Measurements from ENCODE around the gene RET. TPM values are rescaled to one million over a fixed set of nuclear protein-coding genes. Genes with fewer than 3 reads are reported as not detected.

RET gene
- total and polyA plus RNA-seq, 2 of the 13 experiments (the other 11 are each of a cell fraction or from before 2014, with no cell fraction given): 0.02 TPM; not detected in 1

DNA sequence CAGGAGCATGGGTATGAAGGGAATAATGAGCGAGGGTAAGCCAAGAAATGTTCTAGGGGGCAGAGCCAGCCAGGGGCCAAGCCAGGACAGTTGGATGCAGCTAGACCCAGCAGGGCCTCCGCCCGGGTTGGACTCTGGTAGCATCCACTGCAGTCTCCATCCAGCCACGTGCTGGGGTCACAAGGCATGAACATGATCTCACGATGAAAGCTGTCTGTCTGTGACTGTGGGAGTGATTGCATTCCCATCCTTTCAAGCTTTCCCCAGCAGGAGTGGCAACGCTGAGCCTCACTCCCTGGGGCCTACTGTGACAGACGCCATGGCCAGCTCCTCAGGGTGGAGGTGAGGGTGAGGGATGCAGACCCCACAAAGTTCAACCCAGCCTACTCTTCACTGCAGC, 47.8 kb upstream of the RET start:
- FAIRE-seq (no peak), DNase-seq (ENCODE audit: low spot score) (no peak), ATAC-seq (no peak)
- intact Hi-C loops (cut with micrococcal nuclease; ENCODE audit: unreplicated experiment) (no loop called here), in situ Hi-C loops (cut with HindIII; ENCODE audit: extremely low pct_ligation_motif_present, low pct_unique_long_range_greater_than_20kb) (no loop called here)
- Histone ChIP-seq H3K4me1 (ENCODE audit: insufficient read depth, low read length) (no peaks in the 10 kb centered on the region), H3K4me3 (replicated peaks in 1 of 3; ENCODE audit: insufficient read depth in 1 of 3, low read depth in 2 of 3, low read length in 3 of 3) (no peak overlapping the region), H3K9ac (ENCODE audit: insufficient read depth, low read depth, low read length) (no peak overlapping the region), H3K27me3 (ENCODE audit: control insufficient read depth in 1 of 2, insufficient read depth in 2 of 2, low read length in 2 of 2) (peaks cover 7 to 36% of the 10 kb centered on the region in 2 experiments; a peak in 4 of 5 replicates), H2AFZ (ENCODE audit: low read length) (no peak overlapping the region), H3K79me2 (ENCODE audit: insufficient read depth, low read length) (no peaks in the 10 kb centered on the region), H3K9me3 (ENCODE audit: low read length) (peaks cover 15% of the 10 kb centered on the region), H3K4me2 (ENCODE audit: low read depth, low read length) (no peak overlapping the region), H4K20me1 (ENCODE audit: insufficient read depth, low read length) (no peaks in the 10 kb centered on the region), H3K27ac (ENCODE audit: extremely low read length, insufficient read depth, low read length) (no peak overlapping the region), H3K36me3 (replicated peaks in 1 of 2; ENCODE audit: control insufficient read depth in 1 of 2, insufficient read depth in 2 of 2, low read length in 2 of 2) (no peaks in the 10 kb centered on the region)
- WGBS (ENCODE audit: low lambda C conversion rate): 0% methylated on average over 1 of the region's 7 CpGs
- BruUV-seq (replicated peaks): no TSS peak
- TF ChIP-seq ZSCAN9 (CRISPR knock-in tag; IDR thresholded peaks at IDR 0.05; ENCODE audit: borderline replicate concordance) (no peak), TP53 (CRISPR knock-in tag; conservative IDR thresholded peaks at IDR 0.05) (no peak), ZNF101 (CRISPR knock-in tag; IDR thresholded peaks at IDR 0.05; ENCODE audit: borderline replicate concordance, low read depth) (no peak), ZNF850 (CRISPR knock-in tag; conservative IDR thresholded peaks at IDR 0.05) (no peak)
- TF ChIP-seq, protein P1, sequence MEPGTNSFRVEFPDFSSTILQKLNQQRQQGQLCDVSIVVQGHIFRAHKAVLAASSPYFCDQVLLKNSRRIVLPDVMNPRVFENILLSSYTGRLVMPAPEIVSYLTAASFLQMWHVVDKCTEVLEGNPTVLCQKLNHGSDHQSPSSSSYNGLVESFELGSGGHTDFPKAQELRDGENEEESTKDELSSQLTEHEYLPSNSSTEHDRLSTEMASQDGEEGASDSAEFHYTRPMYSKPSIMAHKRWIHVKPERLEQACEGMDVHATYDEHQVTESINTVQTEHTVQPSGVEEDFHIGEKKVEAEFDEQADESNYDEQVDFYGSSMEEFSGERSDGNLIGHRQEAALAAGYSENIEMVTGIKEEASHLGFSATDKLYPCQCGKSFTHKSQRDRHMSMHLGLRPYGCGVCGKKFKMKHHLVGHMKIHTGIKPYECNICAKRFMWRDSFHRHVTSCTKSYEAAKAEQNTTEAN (CRISPR knock-in tag; conservative IDR thresholded peaks at IDR 0.05): no peak
- TF ChIP-seq, protein P2, sequence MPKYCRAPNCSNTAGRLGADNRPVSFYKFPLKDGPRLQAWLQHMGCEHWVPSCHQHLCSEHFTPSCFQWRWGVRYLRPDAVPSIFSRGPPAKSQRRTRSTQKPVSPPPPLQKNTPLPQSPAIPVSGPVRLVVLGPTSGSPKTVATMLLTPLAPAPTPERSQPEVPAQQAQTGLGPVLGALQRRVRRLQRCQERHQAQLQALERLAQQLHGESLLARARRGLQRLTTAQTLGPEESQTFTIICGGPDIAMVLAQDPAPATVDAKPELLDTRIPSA (CRISPR knock-in tag; IDR thresholded peaks at IDR 0.05; ENCODE audit: borderline replicate concordance): no peak
- POLR2A ChIA-PET: no interaction called here
- CTCF ChIA-PET (ENCODE audit: low intra/inter-chr PET ratio, low total read pairs): no interaction called here

DNA sequence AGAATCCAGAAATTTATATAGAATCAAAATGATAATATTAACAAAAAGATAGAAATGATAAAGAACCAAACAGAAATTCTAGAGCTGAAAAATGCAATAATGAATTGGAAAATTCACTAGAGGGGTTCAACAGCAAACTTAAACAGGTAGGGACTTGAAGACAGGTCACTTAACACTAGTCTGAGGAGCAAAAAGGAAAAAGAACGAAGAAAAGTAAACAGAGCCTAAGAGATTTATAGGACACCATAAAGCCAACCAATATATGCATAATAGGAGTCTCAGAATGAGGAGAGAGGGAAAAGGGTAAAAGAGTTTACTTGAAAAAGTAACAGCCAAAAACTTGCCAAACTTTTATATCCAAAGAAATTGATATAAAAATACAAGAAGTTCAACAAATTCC, 44.3 kb upstream of the RET start:
- Histone ChIP-seq H3K36me3 (replicated peaks in 1 of 2; ENCODE audit: control insufficient read depth in 1 of 2, insufficient read depth in 2 of 2, low read length in 2 of 2) (no peaks in the 10 kb centered on the region), H3K9ac (ENCODE audit: insufficient read depth, low read depth, low read length) (no peak overlapping the region), H2AFZ (ENCODE audit: low read length) (no peak overlapping the region), H3K4me2 (ENCODE audit: low read depth, low read length) (no peak overlapping the region), H3K4me3 (replicated peaks in 1 of 3; ENCODE audit: insufficient read depth in 1 of 3, low read depth in 2 of 3, low read length in 3 of 3) (no peak overlapping the region), H4K20me1 (ENCODE audit: insufficient read depth, low read length) (no peaks in the 10 kb centered on the region), H3K27ac (ENCODE audit: extremely low read length, insufficient read depth, low read length) (no peak overlapping the region), H3K27me3 (ENCODE audit: control insufficient read depth in 1 of 2, insufficient read depth in 2 of 2, low read length in 2 of 2) (peaks cover 2 to 15% of the 10 kb centered on the region in 2 experiments; a peak in 3 of 5 replicates), H3K9me3 (ENCODE audit: low read length) (peaks cover 15% of the 10 kb centered on the region), H3K79me2 (ENCODE audit: insufficient read depth, low read length) (no peaks in the 10 kb centered on the region), H3K4me1 (ENCODE audit: insufficient read depth, low read length) (no peaks in the 10 kb centered on the region)
- ATAC-seq (no peak), FAIRE-seq (no peak), DNase-seq (ENCODE audit: low spot score) (no peak)
- ChIA-PET POLR2A (no interaction called here), CTCF (ENCODE audit: low intra/inter-chr PET ratio, low total read pairs) (no interaction called here)
- in situ Hi-C loops (cut with HindIII; ENCODE audit: extremely low pct_ligation_motif_present, low pct_unique_long_range_greater_than_20kb) (no loop called here), intact Hi-C loops (cut with micrococcal nuclease; ENCODE audit: unreplicated experiment) (loop anchor here (5.0 kb wide), 1 partner anchor 645 kb away; no protein-coding TSS in a partner anchor)
- BruUV-seq (replicated peaks): no TSS peak
- peak; percentile 71; the same call in 1 of the 2 replicates for TF ChIP-seq ZNF160 (CRISPR knock-in tag; IDR thresholded peaks at IDR 0.05)
- TF ChIP-seq, protein P1 (CRISPR knock-in tag; conservative IDR thresholded peaks at IDR 0.05): no peak
- 5% methylated on average over 1 of the region's 1 CpG for WGBS (ENCODE audit: low lambda C conversion rate)

Measured in HepG2 (cell line).